Spleen (tissue), 11 donors: Measurements from ENCODE around the gene CENPW. TPM values are rescaled to one million over a fixed set of nuclear protein-coding genes. Genes with fewer than 3 reads are reported as not detected.

Source experiments
- DNase-seq: peaks from one replicate; pipeline ENCODE4 v3.0.0-alpha.2; 2020
- H3K27ac ChIP-seq, 8 donors: fragments of 200-600 bp; sonication (generic) in 7 of 8; 1 replicate in 4 of 8; 2 replicates in 4 of 8; pipeline versions ENCODE4 v1.5.0 to v1.8.0; 2016 to 2021; ENCODE audit warnings: inconsistent platforms in 4 of 8, mild to moderate bottlenecking in 4 of 8, moderate library complexity in 1 of 8
- H3K27me3 ChIP-seq, 7 donors: fragments of 200-600 bp; sonication (generic) in 6 of 7; replicated peaks in 1 of 7; 1 replicate in 4 of 7; 2 replicates in 3 of 7; pipeline versions ENCODE4 v1.5.0 to v1.8.0; 2016 to 2021; ENCODE audit warnings: inconsistent platforms in 3 of 7, mild to moderate bottlenecking in 1 of 7
- H3K36me3 ChIP-seq, 6 donors: fragments of 200-600 bp; sonication (generic) in 5 of 6; 1 replicate in 4 of 6; 2 replicates in 2 of 6; pipeline versions ENCODE4 v1.5.0 to v1.8.0; 2016 to 2021; ENCODE audit warnings: inconsistent platforms in 2 of 6
- H3K4me1 ChIP-seq, 6 donors: fragments of 200-600 bp; sonication (generic) in 5 of 6; 1 replicate in 3 of 6; 2 replicates in 3 of 6; pipeline versions ENCODE4 v1.5.0 to v1.8.0; 2016 to 2021; ENCODE audit warnings: inconsistent platforms in 3 of 6
- H3K4me3 ChIP-seq, 8 donors: fragments of 200-600 bp; sonication (generic) in 7 of 8; 1 replicate in 4 of 8; 2 replicates in 4 of 8; pipeline versions ENCODE4 v1.5.0 to v1.8.0; 2016 to 2021; ENCODE audit warnings: inconsistent platforms in 4 of 8, mild to moderate bottlenecking in 4 of 8, moderate library complexity in 2 of 8
- H3K9me3 ChIP-seq, 8 donors: fragments of 200-600 bp; sonication (generic) in 7 of 8; 1 replicate in 4 of 8; 2 replicates in 4 of 8; pipeline versions ENCODE4 v1.5.0 to v1.8.0; 2016 to 2021; ENCODE audit warnings: inconsistent platforms in 4 of 8
- POLR2A ChIP-seq, 3 donors: fragments of 450-650 bp; IDR thresholded peaks; one replicate each; pipeline ENCODE4 v1.5.1; 2017; ENCODE audit warnings: antibody characterized with exemption in 3 of 3, mild to moderate bottlenecking in 1 of 3
- POLR2AphosphoS5 ChIP-seq, 3 donors: sonication (generic); formaldehyde crosslinking; IDR thresholded peaks; one replicate each; pipeline ENCODE4 v1.5.1; 2017; ENCODE audit warnings: antibody characterized with exemption in 3 of 3
- WGBS, 5 donors: extraction: QIAGEN DNeasy Blood & Tissue Kit in 3 of 5; methylation state at CpG; one replicate each; pipeline versions ENCODE4 v1.1.5 to v1.1.7; 2013 to 2018; 5-methylcytosine and 5-hydroxymethylcytosine counted together
- intact Hi-C: fragments of 100-400 bp; cut with DNase I; formaldehyde crosslinking; loops from one replicate; pipeline ENCODE4 v1.15.0; 2023; ENCODE audit warnings: low total_unique reads
- polyA plus RNA-seq, 3 donors: library from polyadenylated mRNA; stranded (reverse); fragments of 200-250 nt; gene quantifications; one replicate each; pipeline ENCODE4 v1.2.1, GENCODE V29; 2013
- total RNA-seq, 7 donors: library from RNA; depleted of rRNA in 3 of 7; stranded (reverse); fragments of >200 nt in 3 of 7; fragmentation: NEBNext Ultra II Directional in 4 of 7; extraction: Animal tissue kit (Norgen Biotek cat#: 25700) in 4 of 7; gene quantifications; one replicate each; pipeline versions ENCODE4 v1.1.0 to v1.2.1, GENCODE V29; 2016 to 2021
- TF ChIP-seq, protein P1 (sequence below), 11 experiments: fragments of 200-600 bp in 7 of 11; fragments of 450-650 bp in 4 of 11; sonication (generic) in 4 of 11; IDR thresholded peaks in 8 of 11; conservative IDR thresholded peaks in 3 of 11; 1 replicate in 7 of 11; 2 replicates in 4 of 11; pipeline versions ENCODE4 v1.4.0 to v1.8.0; 2016 to 2021; ENCODE audit warnings: antibody characterized with exemption in 11 of 11, inconsistent platforms in 4 of 11, mild to moderate bottlenecking in 1 of 11
- donor health status: healthy with polysubstance abuse.
- donor health status: DM: no; HTN: no; CAD: no; lungs with moderate emphysema.
- donor health status: DM: no; HTN: no; CAD: no.
- donor health status: Bipolar disorder and iron deficiency.
- donor health status: healthy.
- donor health status: DM: no; HTN: no; CAD: no.
- donor health status: DM: yes; HTN: yes; CAD: no.

CENPW gene
- total and polyA plus RNA-seq, 10 donors, result 4.0 to 23.2 (median 8.4) TPM; not detected in 3

DNA sequence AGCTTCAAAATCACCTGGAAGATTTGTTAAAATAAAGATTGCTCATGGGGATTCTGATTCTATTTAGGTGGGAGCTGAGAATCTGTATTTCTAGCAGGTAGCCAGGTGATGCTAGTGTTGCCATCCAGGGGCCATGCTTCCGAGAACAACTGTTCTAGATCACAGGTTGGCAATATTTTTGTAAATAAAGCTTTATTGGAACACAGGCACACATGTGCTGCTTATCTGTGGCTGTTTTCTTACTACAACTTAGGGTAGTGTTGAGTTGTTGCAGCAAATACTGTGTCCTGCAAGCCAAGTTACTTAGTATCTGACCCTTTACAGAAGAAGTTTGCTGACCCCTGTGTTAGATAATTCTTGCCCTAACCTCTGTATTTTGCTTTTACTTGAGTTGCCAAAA lies 12.0 kb downstream of the CENPW start:
- Histone ChIP-seq H3K9me3 (peaks cover 0 to 8% (median 6%) of the 10 kb centered on the region in 8 donors), H3K36me3 (peaks cover 0 to 14% (median 0%) of the 10 kb centered on the region in 6 donors), H3K27ac (no peak overlapping the region), H3K4me3 (no peak overlapping the region), H3K27me3 (no peaks in the 10 kb centered on the region), H3K4me1 (no peaks in the 10 kb centered on the region)
- WGBS, 5 donors, result 79 to 100% (median 95%) methylated on average over 1 of the region's 1 CpG
- TF ChIP-seq POLR2A (IDR thresholded peaks at IDR 0.05), result no peak
- TF ChIP-seq, protein P1, sequence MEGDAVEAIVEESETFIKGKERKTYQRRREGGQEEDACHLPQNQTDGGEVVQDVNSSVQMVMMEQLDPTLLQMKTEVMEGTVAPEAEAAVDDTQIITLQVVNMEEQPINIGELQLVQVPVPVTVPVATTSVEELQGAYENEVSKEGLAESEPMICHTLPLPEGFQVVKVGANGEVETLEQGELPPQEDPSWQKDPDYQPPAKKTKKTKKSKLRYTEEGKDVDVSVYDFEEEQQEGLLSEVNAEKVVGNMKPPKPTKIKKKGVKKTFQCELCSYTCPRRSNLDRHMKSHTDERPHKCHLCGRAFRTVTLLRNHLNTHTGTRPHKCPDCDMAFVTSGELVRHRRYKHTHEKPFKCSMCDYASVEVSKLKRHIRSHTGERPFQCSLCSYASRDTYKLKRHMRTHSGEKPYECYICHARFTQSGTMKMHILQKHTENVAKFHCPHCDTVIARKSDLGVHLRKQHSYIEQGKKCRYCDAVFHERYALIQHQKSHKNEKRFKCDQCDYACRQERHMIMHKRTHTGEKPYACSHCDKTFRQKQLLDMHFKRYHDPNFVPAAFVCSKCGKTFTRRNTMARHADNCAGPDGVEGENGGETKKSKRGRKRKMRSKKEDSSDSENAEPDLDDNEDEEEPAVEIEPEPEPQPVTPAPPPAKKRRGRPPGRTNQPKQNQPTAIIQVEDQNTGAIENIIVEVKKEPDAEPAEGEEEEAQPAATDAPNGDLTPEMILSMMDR (IDR thresholded peaks at IDR 0.05 in 8 of 11, conservative IDR thresholded peaks at IDR 0.05 in 3 of 11), result no peak
- intact Hi-C loops, result no loop called here
- DNase-seq, result no peak

- Histone ChIP-seq H3K4me1 (no peaks in the 10 kb centered on the region), H3K27me3 (no peaks in the 10 kb centered on the region), H3K4me3 (no peak overlapping the region), H3K27ac (no peak overlapping the region), H3K9me3 (peaks cover 0 to 13% (median 11%) of the 10 kb centered on the region in 8 donors), H3K36me3 (peaks cover 0 to 14% (median 0%) of the 10 kb centered on the region in 6 donors)
- intact Hi-C loops, result no loop called here
- no peak for DNase-seq
- TF ChIP-seq POLR2AphosphoS5 (IDR thresholded peaks at IDR 0.05), result no peak
- TF ChIP-seq, protein P1 (IDR thresholded peaks at IDR 0.05 in 8 of 11, conservative IDR thresholded peaks at IDR 0.05 in 3 of 11), result no peak
Measured at GRCh38 chr6:126352514-126352913, 12.6 kb downstream of the CENPW start.

DNA sequence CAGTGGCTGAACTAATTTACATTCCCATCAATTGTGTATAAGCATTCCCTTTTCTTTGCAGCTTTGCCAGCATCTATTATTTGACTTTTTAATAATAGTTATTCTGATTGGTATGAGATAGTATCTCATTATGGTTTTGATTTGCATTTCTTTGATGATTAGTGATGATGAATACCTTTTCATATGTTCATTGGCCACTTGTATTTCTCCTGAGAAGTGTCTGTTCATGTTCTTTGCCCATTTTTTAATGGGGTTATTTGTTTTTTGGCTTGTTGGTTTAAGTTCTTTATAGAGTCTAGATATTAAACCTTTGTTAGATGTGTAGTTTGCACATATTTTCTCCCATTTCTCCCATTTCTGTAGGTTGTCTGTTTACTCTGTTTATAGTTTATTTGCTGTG lies 16.6 kb downstream of the CENPW start:
- Histone ChIP-seq H3K27ac (no peak overlapping the region), H3K9me3 (peaks cover 0 to 52% (median 42%) of the 10 kb centered on the region in 8 donors), H3K27me3 (no peaks in the 10 kb centered on the region), H3K4me3 (no peak overlapping the region), H3K36me3 (no peaks in the 10 kb centered on the region), H3K4me1 (no peaks in the 10 kb centered on the region)
- no peak for DNase-seq
- TF ChIP-seq POLR2AphosphoS5 (IDR thresholded peaks at IDR 0.05) (no peak), POLR2A (IDR thresholded peaks at IDR 0.05) (no peak)
- TF ChIP-seq, protein P1 (IDR thresholded peaks at IDR 0.05 in 8 of 11, conservative IDR thresholded peaks at IDR 0.05 in 3 of 11), result no peak
- intact Hi-C loops, result no loop called here

- no peaks in the 10 kb centered on the region for H3K27me3 ChIP-seq
- H3K4me1 ChIP-seq, result no peaks in the 10 kb centered on the region
- intact Hi-C loops, result no loop called here
- no peak for DNase-seq
- no peaks in the 10 kb centered on the region for H3K36me3 ChIP-seq
- TF ChIP-seq POLR2AphosphoS5 (IDR thresholded peaks at IDR 0.05) (no peak), POLR2A (IDR thresholded peaks at IDR 0.05) (no peak)
- TF ChIP-seq, protein P1 (IDR thresholded peaks at IDR 0.05 in 8 of 11, conservative IDR thresholded peaks at IDR 0.05 in 3 of 11), result no peak
- peaks cover 0 to 52% (median 42%) of the 10 kb centered on the region in 8 donors for H3K9me3 ChIP-seq
- H3K27ac ChIP-seq, result no peak overlapping the region
- 93 to 100% (median 98%) methylated on average over 1 of the region's 1 CpG for WGBS, 5 donors
- no peak overlapping the region for H3K4me3 ChIP-seq
Measured at GRCh38 chr6:126359936-126360537, 20.1 kb downstream of the CENPW start.
